HCT116 (cell line): ENCODE data around the gene RFLNA. TPM values are rescaled to one million over a fixed set of nuclear protein-coding genes. Genes with fewer than 3 reads are reported as not detected.
"Not testable (repeated sequence)": the region's sequence is repeated elsewhere in the genome, so short reads cannot be mapped to it uniquely, and the experiment has no call there.

ENCODE experiments used
- ATAC-seq: fragments of 200-7000 bp; cut with Tn5 transposase; 2 replicates; pipeline ENCODE4 v1.9.1; 2020; ENCODE audit warnings: mild to moderate bottlenecking, moderate library complexity
- BruUV-seq: library from RNA; stranded (reverse); fragments of 400-500 nt; replicated peaks from 2 replicates; lab custom pipeline; 2021; lab: Mats Ljungman, UMichigan
- CTCF ChIA-PET: fragments of 300-600 bp; sonication (Branson Sonifier 250); formaldehyde crosslinking; loops from one replicate; lab custom pipeline; 2021; ENCODE audit warnings: antibody characterized with exemption; lab: Charles Lee
- POLR2A ChIA-PET: fragments of 300-600, 350-600 bp; sonication (Branson Sonifier 250); formaldehyde crosslinking; loops from one replicate; lab custom pipeline; 2021; ENCODE audit warnings: antibody characterized with exemption; lab: Charles Lee
- RAD21 ChIA-PET, 2 experiments: fragments of 300-600 bp; sonication (Branson Sonifier 250); formaldehyde crosslinking; loops; one replicate each; lab custom pipeline; 2023; ENCODE audit warnings: low total read pairs in 2 of 2; ENCODE audit not compliant: uncharacterized antibody in 2 of 2, unreplicated experiment in 2 of 2, low non-redundant PET in 1 of 2; lab: Charles Lee
- DNase-seq: peaks from one replicate; pipeline ENCODE4 v3.0.0-alpha.2; 2010; ENCODE audit warnings: low read depth, low spot score
- H2AFZ ChIP-seq: fragments of 200-600 bp; shearing (Covaris generic), sonication (generic); 2 replicates; pipeline ENCODE4 v1.6.1; 2017; ENCODE audit warnings: low read depth, mixed run types, mixed read lengths, antibody characterized with exemption, low read length; ENCODE audit not compliant: poor library complexity, severe bottlenecking
- H3K27ac ChIP-seq: 2 replicates; pipeline ENCODE4 v1.5.1; 2012; ENCODE audit warnings: low read depth, low read length
- H3K27me3 ChIP-seq: fragments of 200-600 bp; sonication (generic); 2 replicates; pipeline ENCODE4 v1.6.1; 2016; ENCODE audit warnings: mixed run types, low read length, mixed read lengths; ENCODE audit not compliant: insufficient read depth
- H3K36me3 ChIP-seq, 2 experiments: fragments of 200-500 bp in 1 of 2; fragments of 200-600 bp in 1 of 2; sonication (Bioruptor generic) in 1 of 2; sonication (generic) in 1 of 2; 2 replicates each; pipeline versions ENCODE4 v1.5.1 to v1.6.1; 2014 to 2016; ENCODE audit warnings: low read length in 2 of 2, inconsistent platforms in 1 of 2, mixed read lengths in 1 of 2, mixed run types in 1 of 2; ENCODE audit not compliant: insufficient read depth in 2 of 2, control insufficient read depth in 1 of 2
- H3K4me1 ChIP-seq, 2 experiments: fragments of 200-600 bp in 1 of 2; sonication (generic) in 1 of 2; 2 replicates each; pipeline versions ENCODE4 v1.5.1 to v1.6.1; 2012 to 2017; ENCODE audit warnings: low read length in 2 of 2, inconsistent platforms in 1 of 2, mild to moderate bottlenecking in 1 of 2, mixed read lengths in 1 of 2, mixed run types in 1 of 2, moderate library complexity in 1 of 2; ENCODE audit not compliant: insufficient read depth in 2 of 2, control insufficient read depth in 1 of 2
- H3K4me2 ChIP-seq: fragments of 200-600 bp; sonication (generic); 2 replicates; pipeline ENCODE4 v1.6.1; 2017; ENCODE audit warnings: mixed run types, low read length, mixed read lengths
- H3K4me3 ChIP-seq, 2 experiments: fragments of 200-600 bp in 1 of 2; sonication (generic) in 1 of 2; replicated peaks in 1 of 2; 2 replicates each; pipeline ENCODE4 v1.5.1; 2011 to 2016; ENCODE audit warnings: low read length in 2 of 2, control low read depth in 1 of 2, low read depth in 1 of 2, mild to moderate bottlenecking in 1 of 2, mixed read lengths in 1 of 2, mixed run types in 1 of 2
- H3K79me2 ChIP-seq: fragments of 200-600 bp; sonication (generic); 2 replicates; pipeline ENCODE4 v1.6.1; 2017; ENCODE audit warnings: mild to moderate bottlenecking, mixed run types, low read length, moderate library complexity, mixed read lengths; ENCODE audit not compliant: insufficient read depth
- H3K9ac ChIP-seq: fragments of 200-600 bp; sonication (generic); 2 replicates; pipeline ENCODE4 v1.6.1; 2016; ENCODE audit warnings: low read length, mixed read lengths
- H3K9me2 ChIP-seq: fragments of 200-600 bp; sonication (generic), shearing (Covaris generic); 2 replicates; pipeline ENCODE4 v1.6.1; 2017; ENCODE audit warnings: mixed run types, mild to moderate bottlenecking, moderate library complexity; ENCODE audit not compliant: insufficient read depth
- H3K9me3 ChIP-seq, 2 experiments: fragments of 200-500 bp in 1 of 2; fragments of 200-600 bp in 1 of 2; sonication (Bioruptor generic) in 1 of 2; sonication (generic) in 1 of 2; 2 replicates each; pipeline ENCODE4 v1.6.1; 2014 to 2017; ENCODE audit warnings: low read length in 2 of 2, mixed read lengths in 2 of 2, inconsistent platforms in 1 of 2, low read depth in 1 of 2, mild to moderate bottlenecking in 1 of 2, mixed run types in 1 of 2, moderate library complexity in 1 of 2; ENCODE audit not compliant: control insufficient read depth in 1 of 2, insufficient read depth in 1 of 2
- H4K20me1 ChIP-seq: fragments of 200-600 bp; sonication (generic), shearing (Covaris generic); 2 replicates; pipeline ENCODE4 v1.6.1; 2017; ENCODE audit warnings: mixed run types, mild to moderate bottlenecking, moderate library complexity; ENCODE audit not compliant: insufficient read depth
- CEBPB ChIP-seq: IDR thresholded peaks from 2 replicates; pipeline ENCODE4 v1.6.1; 2012; ENCODE audit warnings: low read depth
- ELF1 ChIP-seq: IDR thresholded peaks from 2 replicates; pipeline ENCODE4 v1.6.1; 2012; ENCODE audit warnings: low read depth, borderline replicate concordance
- FOSL1 ChIP-seq: IDR thresholded peaks from 2 replicates; pipeline ENCODE4 v1.6.1; 2012; ENCODE audit warnings: low read depth
- JUND ChIP-seq: IDR thresholded peaks from 2 replicates; pipeline ENCODE4 v1.6.1; 2012
- POLR2A ChIP-seq: IDR thresholded peaks from 2 replicates; pipeline ENCODE4 v1.7.0; 2011; ENCODE audit warnings: borderline replicate concordance; ENCODE audit not compliant: insufficient read depth, insufficient read length; ENCODE audit errors: extremely low read depth
- RAD21 ChIP-seq: IDR thresholded peaks from 2 replicates; pipeline ENCODE4 v1.6.1; 2012; ENCODE audit warnings: low read depth, mild to moderate bottlenecking
- SIN3A ChIP-seq: IDR thresholded peaks from 2 replicates; pipeline ENCODE4 v1.6.1; 2012; ENCODE audit warnings: low read depth
- SP1 ChIP-seq: IDR thresholded peaks from 2 replicates; pipeline ENCODE4 v1.6.1; 2012; ENCODE audit warnings: low read depth
- TCF7L2 ChIP-seq: IDR thresholded peaks from 2 replicates; pipeline ENCODE4 v1.7.0; 2011; ENCODE audit warnings: borderline replicate concordance, inconsistent platforms; ENCODE audit not compliant: insufficient read depth, insufficient read length; ENCODE audit errors: extremely low read depth
- intact Hi-C: fragments of 100-400 bp; cut with micrococcal nuclease; formaldehyde crosslinking; loops from 2 replicates; pipeline ENCODE4 v1.10.0; 2022
- total RNA-seq: library from RNA; stranded (reverse); gene quantifications from one replicate; pipeline ENCODE4 v1.2.1, GENCODE V29; 2021; ENCODE audit not compliant: unreplicated experiment
- TF ChIP-seq, protein P1 (sequence below): IDR thresholded peaks from 2 replicates; pipeline ENCODE4 v1.6.1; 2011; ENCODE audit warnings: mild to moderate bottlenecking, low read length, moderate library complexity; ENCODE audit not compliant: insufficient replicate concordance; ENCODE audit errors: extremely low read depth
- TF ChIP-seq, protein P2 (sequence below): IDR thresholded peaks from 2 replicates; pipeline ENCODE4 v1.6.1; 2012; ENCODE audit warnings: low read depth
- TF ChIP-seq, protein P3 (sequence below): IDR thresholded peaks from 2 replicates; pipeline ENCODE4 v1.6.1; 2012
- TF ChIP-seq, protein P4 (sequence below), 3 experiments: fragments of 200-600 bp in 1 of 3; sonication (generic) in 1 of 3; IDR thresholded peaks in 2 of 3; conservative IDR thresholded peaks in 1 of 3; 2 replicates each; pipeline ENCODE4 v1.5.1; 2012 to 2017; ENCODE audit warnings: low read depth in 2 of 3, low read length in 2 of 3, antibody characterized with exemption in 1 of 3, borderline replicate concordance in 1 of 3, control low read depth in 1 of 3, mild to moderate bottlenecking in 1 of 3, mixed read lengths in 1 of 3, mixed run types in 1 of 3, moderate library complexity in 1 of 3; ENCODE audit not compliant: insufficient read depth in 1 of 3

The RFLNA gene
- total RNA-seq, 1 experiment from 2014 or later = not detected

DNA sequence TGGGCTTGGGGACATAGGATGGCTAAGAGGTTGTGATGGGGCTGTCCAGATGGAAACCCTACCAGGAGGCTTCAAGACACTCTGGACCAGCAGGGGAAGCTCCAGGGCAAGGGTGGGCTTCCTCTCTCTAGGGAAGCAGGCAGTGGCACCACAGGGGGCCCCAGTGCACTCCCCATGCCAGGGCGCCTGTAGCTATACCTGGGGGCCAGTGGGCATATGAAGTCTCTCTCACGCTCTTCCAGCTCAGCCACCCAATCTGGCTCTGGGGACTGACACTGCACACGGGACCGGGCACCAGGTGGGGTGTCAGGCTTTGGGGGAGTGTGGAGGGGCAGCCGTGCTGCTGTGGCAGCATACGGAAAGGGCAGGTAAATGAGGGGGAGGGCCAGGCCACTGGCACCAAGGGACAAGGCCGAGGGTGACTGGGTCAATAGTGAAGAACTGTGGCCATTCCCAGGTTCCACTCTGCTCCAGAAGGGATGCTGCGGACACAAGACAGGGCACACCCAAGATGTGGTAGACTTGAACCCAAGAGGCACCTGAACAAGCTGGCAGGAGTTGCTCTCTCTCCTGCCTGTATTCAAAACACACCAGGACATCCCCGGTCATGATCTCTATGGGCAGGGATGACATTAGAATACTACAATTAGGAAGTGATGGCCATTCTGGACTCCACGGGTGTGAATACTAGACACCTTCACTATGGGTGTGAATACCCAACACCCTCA is 27.5 kb downstream of the RFLNA start:
- Histone ChIP-seq H2AFZ (no peak overlapping the region), H3K9me3 (peaks cover 0 to 7% of the 10 kb centered on the region in 2 experiments; a peak in 1 of 4 replicates), H3K9me2 (no peaks in the 10 kb centered on the region), H3K36me3 (peaks cover 0 to 16% of the 10 kb centered on the region in 2 experiments; a peak in 3 of 4 replicates), H3K4me2 (no peak overlapping the region), H3K27me3 (no peaks in the 10 kb centered on the region), H3K79me2 (no peaks in the 10 kb centered on the region), H3K4me3 (no peak overlapping the region), H3K4me1 (no peaks in the 10 kb centered on the region), H3K27ac (no peak overlapping the region), H4K20me1 (no peaks in the 10 kb centered on the region), H3K9ac (no peak overlapping the region)
- DNase-seq = no peak
- ChIA-PET RAD21 (no interaction called here), POLR2A (no interaction called here), CTCF (interaction anchor here (1.0 to 2.1 kb wide), 2 partner anchors 286 to 290 kb away, joined by 4 to 7 read pairs; no protein-coding TSS in a partner anchor)
- ATAC-seq = no peak
- intact Hi-C loops = loop anchor here (5.0 kb wide), 1 partner anchor 270 kb away; no protein-coding TSS in a partner anchor
- TF ChIP-seq, protein P1, sequence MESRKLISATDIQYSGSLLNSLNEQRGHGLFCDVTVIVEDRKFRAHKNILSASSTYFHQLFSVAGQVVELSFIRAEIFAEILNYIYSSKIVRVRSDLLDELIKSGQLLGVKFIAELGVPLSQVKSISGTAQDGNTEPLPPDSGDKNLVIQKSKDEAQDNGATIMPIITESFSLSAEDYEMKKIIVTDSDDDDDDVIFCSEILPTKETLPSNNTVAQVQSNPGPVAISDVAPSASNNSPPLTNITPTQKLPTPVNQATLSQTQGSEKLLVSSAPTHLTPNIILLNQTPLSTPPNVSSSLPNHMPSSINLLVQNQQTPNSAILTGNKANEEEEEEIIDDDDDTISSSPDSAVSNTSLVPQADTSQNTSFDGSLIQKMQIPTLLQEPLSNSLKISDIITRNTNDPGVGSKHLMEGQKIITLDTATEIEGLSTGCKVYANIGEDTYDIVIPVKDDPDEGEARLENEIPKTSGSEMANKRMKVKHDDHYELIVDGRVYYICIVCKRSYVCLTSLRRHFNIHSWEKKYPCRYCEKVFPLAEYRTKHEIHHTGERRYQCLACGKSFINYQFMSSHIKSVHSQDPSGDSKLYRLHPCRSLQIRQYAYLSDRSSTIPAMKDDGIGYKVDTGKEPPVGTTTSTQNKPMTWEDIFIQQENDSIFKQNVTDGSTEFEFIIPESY = no peak
- TF ChIP-seq, protein P2, sequence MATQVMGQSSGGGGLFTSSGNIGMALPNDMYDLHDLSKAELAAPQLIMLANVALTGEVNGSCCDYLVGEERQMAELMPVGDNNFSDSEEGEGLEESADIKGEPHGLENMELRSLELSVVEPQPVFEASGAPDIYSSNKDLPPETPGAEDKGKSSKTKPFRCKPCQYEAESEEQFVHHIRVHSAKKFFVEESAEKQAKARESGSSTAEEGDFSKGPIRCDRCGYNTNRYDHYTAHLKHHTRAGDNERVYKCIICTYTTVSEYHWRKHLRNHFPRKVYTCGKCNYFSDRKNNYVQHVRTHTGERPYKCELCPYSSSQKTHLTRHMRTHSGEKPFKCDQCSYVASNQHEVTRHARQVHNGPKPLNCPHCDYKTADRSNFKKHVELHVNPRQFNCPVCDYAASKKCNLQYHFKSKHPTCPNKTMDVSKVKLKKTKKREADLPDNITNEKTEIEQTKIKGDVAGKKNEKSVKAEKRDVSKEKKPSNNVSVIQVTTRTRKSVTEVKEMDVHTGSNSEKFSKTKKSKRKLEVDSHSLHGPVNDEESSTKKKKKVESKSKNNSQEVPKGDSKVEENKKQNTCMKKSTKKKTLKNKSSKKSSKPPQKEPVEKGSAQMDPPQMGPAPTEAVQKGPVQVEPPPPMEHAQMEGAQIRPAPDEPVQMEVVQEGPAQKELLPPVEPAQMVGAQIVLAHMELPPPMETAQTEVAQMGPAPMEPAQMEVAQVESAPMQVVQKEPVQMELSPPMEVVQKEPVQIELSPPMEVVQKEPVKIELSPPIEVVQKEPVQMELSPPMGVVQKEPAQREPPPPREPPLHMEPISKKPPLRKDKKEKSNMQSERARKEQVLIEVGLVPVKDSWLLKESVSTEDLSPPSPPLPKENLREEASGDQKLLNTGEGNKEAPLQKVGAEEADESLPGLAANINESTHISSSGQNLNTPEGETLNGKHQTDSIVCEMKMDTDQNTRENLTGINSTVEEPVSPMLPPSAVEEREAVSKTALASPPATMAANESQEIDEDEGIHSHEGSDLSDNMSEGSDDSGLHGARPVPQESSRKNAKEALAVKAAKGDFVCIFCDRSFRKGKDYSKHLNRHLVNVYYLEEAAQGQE = no peak
- TF ChIP-seq ELF1 = no peak
- TF ChIP-seq RAD21 = no peak
- TF ChIP-seq SIN3A = no peak
- TF ChIP-seq, protein P3, sequence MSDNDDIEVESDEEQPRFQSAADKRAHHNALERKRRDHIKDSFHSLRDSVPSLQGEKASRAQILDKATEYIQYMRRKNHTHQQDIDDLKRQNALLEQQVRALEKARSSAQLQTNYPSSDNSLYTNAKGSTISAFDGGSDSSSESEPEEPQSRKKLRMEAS = no peak
- no peak for TF ChIP-seq JUND
- TF ChIP-seq SP1 = no peak
- no peak for TF ChIP-seq POLR2A
- TF ChIP-seq, protein P4, sequence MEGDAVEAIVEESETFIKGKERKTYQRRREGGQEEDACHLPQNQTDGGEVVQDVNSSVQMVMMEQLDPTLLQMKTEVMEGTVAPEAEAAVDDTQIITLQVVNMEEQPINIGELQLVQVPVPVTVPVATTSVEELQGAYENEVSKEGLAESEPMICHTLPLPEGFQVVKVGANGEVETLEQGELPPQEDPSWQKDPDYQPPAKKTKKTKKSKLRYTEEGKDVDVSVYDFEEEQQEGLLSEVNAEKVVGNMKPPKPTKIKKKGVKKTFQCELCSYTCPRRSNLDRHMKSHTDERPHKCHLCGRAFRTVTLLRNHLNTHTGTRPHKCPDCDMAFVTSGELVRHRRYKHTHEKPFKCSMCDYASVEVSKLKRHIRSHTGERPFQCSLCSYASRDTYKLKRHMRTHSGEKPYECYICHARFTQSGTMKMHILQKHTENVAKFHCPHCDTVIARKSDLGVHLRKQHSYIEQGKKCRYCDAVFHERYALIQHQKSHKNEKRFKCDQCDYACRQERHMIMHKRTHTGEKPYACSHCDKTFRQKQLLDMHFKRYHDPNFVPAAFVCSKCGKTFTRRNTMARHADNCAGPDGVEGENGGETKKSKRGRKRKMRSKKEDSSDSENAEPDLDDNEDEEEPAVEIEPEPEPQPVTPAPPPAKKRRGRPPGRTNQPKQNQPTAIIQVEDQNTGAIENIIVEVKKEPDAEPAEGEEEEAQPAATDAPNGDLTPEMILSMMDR (IDR thresholded peaks at IDR 0.05 in 2 of 3, conservative IDR thresholded peaks at IDR 0.05 in 1 of 3; ENCODE audit: borderline replicate concordance in 1 of 3, insufficient read depth in 1 of 3, low read depth in 2 of 3, low read length in 2 of 3) = no peak
- TF ChIP-seq TCF7L2 = no peak
- TF ChIP-seq FOSL1 = no peak
- TF ChIP-seq CEBPB = no peak
- BruUV-seq = no TSS peak

DNA sequence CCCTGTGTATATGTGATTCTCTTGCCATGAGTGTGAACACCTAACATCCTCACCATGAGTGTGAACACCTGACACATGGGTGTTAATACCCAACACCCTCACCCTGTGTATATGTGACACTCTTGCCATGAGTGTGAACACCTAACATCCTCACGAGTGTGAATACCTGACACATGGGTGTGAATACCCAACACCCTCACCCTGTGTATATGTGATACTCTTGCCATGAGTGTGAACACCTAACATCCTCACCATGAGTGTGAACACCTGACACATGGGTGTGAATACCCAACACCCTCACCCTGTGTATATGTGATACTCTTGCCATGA is 28.1 kb downstream of the RFLNA start:
- H3K9me3 ChIP-seq, H4K20me1 ChIP-seq, DNase-seq, H3K4me1 ChIP-seq, H2AFZ ChIP-seq, POLR2A ChIA-PET, H3K9me2 ChIP-seq, RAD21 ChIA-PET, H3K27me3 ChIP-seq, H3K27ac ChIP-seq, H3K9ac ChIP-seq, H3K4me3 ChIP-seq, H3K4me2 ChIP-seq, ATAC-seq, BruUV-seq, H3K79me2 ChIP-seq: not testable (repeated sequence)
- CTCF ChIA-PET = interaction anchor here (2.1 kb wide), 1 partner anchor 286 kb away, joined by 7 read pairs; no protein-coding TSS in a partner anchor
- H3K36me3 ChIP-seq = peaks cover 0 to 16% of the 10 kb centered on the region in 2 experiments; a peak in 3 of 4 replicates
- intact Hi-C loops = loop anchor here (5.0 kb wide), 1 partner anchor 271 kb away; no protein-coding TSS in a partner anchor
